GM19438 (cell line): ENCODE results near the gene CD180.

ENCODE experiments used
- ATAC-seq: cut with Tn5 transposase; IDR thresholded peaks from one replicate; pipeline ENCODE4 v1.9.1; 2021; ENCODE audit warnings: low read depth; ENCODE audit not compliant: unreplicated experiment

The CD180 gene

GRCh38 chr5:67163863-67164595 lies 32.6 kb downstream of the CD180 start:
- no peak for ATAC-seq

DNA sequence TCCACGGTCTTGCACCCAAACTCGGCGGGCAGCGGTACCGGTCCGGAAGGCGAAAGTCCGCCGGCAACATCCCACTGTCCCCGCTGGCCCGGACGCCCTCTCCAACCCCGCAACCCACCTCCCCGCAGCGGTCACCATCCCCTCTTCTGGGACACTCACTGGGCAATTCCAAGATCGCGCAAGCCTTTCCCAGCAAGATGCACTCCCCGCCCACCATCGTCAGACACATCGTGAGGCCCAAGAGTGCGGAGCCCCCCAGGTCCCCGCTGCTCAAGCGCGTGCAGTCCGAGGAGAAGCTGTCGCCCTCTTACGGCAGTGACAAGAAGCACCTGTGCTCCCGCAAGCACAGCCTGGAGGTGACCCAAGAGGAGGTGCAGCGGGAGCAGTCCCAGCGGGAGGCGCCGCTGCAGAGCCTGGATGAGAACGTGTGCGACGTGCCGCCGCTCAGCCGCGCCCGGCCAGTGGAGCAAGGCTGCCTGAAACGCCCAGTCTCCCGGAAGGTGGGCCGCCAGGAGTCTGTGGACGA lies 33.3 kb downstream of the CD180 start:
- ATAC-seq, result no peak

DNA sequence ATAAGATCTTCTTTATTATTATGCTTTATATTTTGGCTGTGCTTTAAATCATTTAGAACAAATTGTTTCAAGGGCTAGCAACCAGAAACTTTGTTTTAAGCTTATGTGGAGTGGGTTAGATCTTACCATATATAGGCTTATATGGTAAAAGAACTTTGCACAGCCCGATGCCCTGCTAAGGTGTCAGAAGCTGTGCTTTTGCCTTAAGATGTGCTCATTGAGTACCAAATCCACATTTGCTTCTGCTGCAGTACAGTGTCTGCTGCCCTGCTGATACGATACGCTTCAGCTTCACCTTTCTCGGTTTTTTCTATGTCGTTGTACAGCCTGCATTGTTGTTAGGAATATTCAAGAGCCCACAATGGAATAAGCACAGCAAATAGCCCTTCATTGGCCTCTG lies 34.8 kb downstream of the CD180 start:
- no peak for ATAC-seq

DNA sequence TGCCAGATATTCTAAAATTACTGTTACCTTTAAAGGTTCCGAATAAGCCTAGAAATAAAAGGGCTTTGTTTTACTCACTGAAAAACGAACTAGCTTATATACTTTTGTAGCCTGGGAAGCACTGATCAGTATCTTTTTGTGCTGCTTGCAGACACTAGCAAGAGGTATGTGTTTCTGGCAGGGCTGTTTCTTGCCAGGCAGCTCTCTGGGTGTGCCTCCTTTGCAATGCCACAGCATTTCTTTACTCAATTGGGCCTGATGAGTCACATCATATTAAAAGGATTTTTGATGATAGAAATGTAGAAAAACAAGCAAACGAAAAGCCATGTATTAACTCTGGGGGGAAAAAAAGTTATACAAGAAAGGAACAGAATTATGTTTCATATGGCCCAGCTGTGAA lies 35.6 kb downstream of the CD180 start:
- ATAC-seq, result no peak

DNA sequence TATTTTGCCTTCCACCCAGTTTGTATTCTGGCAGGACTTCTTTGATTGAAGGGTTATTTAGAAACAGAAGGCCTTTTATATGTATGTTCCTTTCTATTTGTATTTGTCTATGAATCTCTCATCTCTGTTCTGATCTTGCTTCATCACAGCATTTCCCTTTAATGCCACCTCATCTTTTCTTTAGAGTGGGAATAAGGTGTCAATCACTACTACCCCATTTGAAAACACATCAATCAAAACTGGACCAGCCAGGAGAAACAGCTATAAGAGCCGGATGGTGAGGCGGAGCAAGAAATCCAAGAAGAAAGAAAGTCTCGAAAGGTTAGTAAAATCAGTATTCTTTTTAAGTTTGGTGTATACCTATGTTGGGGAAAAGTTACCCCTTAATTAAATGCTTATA lies 36.3 kb downstream of the CD180 start:
- ATAC-seq, result no peak

DNA sequence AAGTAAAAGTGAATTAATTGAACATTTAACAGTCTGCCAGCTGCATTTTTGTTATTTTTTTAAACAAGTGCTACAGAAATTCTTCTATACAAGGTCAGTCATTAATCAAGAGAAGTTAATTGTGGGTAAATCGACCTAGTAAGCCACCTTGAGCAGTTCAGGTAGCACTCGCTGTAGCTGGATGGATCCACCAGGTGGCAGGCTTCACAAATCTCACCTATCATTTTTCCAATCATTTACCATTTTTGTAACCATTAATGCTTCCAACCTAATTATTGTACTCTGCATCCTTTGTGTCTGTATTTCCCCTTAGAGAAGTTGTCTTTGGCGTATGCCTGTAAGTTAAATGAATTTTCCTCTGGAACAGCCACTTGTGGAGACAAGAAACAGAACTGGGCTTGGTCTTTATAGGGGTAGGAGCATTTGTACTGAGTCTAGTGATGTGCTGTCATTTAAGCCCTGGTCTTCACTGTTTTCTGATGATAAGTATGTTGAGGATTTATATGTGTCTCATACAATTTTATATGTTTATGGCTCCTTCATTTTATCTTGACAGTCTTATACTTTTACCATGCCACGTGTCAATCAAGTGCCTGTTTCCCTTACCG lies 39.5 kb downstream of the CD180 start:
- peak; percentile 62 for ATAC-seq

GRCh38 chr5:67154556-67155206 lies 41.9 kb downstream of the CD180 start:
- no peak for ATAC-seq

DNA sequence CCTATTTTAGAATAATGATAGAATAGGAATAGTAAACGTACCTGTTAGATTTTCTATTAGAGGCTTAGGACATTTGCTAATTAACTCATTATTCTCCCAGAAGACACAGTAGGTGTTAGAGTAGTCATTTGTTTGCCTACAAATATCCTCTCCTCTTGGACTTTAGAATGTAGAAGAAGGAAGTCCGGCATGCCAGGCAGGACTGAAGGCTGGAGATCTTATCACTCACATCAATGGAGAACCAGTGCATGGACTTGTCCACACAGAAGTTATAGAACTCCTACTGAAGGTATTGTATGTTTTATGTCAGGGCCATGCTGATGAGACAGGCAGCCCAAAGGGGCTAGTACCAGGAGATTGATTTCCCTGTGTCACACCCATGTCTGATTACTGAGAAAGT lies 43.3 kb downstream of the CD180 start:
- no peak for ATAC-seq

DNA sequence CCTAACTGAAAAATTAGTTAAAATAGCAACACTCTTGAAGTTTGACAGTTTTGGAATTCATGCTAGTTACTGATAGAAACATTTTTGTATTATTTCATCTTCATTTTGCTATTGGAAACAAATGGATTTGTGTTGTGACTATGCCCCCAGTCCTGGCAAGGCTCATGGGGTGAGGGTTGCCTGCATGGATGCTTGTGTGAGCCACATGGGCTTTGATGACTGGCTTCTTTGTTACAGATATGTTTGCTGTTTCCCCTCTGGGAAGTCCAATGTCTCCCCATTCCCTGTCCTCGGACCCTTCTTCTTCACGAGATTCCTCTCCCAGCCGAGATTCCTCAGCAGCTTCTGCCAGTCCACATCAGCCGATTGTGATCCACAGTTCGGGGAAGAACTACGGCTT lies 44.2 kb downstream of the CD180 start:
- ATAC-seq, result no peak

- ATAC-seq, result no peak
These were observed 46.6 kb downstream of the CD180 start for GRCh38 chr5:67149951-67150523.

- ATAC-seq, result no peak
These were observed 47.3 kb downstream of the CD180 start for GRCh38 chr5:67149057-67149950.

DNA sequence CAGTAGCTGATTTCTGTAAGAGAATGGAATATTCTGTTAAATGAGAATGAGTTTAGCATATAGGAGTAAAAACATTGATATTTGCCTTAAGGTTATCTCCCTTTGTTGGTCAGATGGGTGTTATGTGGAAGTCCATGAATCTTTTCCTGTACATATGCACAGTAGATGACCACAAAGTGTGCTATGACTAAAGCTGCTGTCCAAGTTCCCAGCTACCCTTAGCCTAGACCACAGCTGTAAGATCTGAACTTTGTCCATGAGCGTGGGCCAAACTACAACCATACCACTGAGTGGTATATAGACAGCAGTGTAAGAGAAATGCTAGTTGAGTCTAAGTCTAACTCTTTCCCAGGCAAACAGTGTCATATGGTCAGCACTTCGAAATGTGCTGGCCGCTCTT lies 48.8 kb downstream of the CD180 start:
- ATAC-seq, result no peak

GRCh38 chr5:67146981-67147380 lies 49.6 kb downstream of the CD180 start:
- no peak for ATAC-seq

DNA sequence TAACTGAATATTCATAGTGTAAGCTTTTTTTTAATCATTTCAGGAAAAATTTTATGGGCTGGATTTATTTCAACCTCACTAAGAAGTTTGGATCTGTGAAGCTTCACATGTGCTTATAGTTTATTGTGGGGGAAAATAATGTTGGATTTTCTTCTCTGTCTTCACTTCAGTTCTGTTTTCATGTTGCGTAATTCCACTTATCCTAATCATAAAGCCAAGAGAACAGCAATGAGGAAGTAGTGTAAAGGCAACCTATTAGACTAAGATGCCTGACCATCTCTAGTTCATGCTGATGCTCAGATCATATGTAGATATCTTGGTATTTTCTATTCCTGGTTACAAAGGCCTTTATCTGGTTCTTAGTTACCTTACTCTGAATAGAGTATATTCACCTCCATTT lies 50.0 kb downstream of the CD180 start:
- no peak for ATAC-seq

GRCh38 chr5:67144183-67144639 lies 52.4 kb downstream of the CD180 start:
- ATAC-seq, result no peak

- ATAC-seq, result no peak
These were observed 53.0 kb downstream of the CD180 start for GRCh38 chr5:67143549-67143948.

- ATAC-seq, result no peak
These were observed 53.8 kb downstream of the CD180 start for GRCh38 chr5:67142816-67143215.

- no peak for ATAC-seq
These were observed 55.0 kb downstream of the CD180 start for GRCh38 chr5:67141644-67142043.

- no peak for ATAC-seq
These were observed 56.2 kb downstream of the CD180 start for GRCh38 chr5:67140413-67140812.

DNA sequence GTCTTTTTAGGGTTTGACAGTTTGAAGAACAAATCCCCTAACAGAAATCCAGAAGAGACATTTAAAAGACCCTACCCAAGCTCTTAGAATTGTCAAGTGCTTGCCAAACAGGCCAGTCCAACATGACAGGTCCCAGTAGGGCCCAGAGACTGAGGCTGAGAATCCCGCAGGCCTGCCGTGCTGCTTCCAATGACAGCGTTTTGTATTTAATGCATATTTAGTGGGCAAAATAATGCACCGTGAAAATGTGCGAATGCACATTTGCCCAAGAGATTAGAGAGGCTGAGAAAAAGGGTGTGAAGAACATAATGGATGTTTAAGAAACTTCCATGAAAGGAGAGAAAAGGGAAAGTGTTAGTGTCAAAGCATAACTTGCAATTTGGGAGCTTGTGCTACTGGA lies 57.6 kb downstream of the CD180 start:
- ATAC-seq, result no peak
